ENCODE data around the gene TEX30. TPM values are rescaled to one million over a fixed set of nuclear protein-coding genes. Genes with fewer than 3 reads are reported as not detected.

The TEX30 gene
- total RNA-seq, 1 donor from 2014 or later = 4.7 TPM

GRCh38 chr13:102805680-102806079 lies 32.1 kb upstream of the TEX30 start:
- Histone ChIP-seq H3K4me1 (ENCODE audit: control insufficient read depth in 3 of 3, insufficient read depth in 3 of 3, low read length in 3 of 3) (peaks cover 12 to 15% (median 13%) of the 10 kb centered on the region in 3 donors), H3K36me3 (ENCODE audit: control insufficient read depth in 3 of 3, insufficient read depth in 3 of 3, low read length in 3 of 3) (peaks cover 0 to 11% (median 9%) of the 10 kb centered on the region in 3 donors), H3K9me3 (ENCODE audit: control insufficient read depth in 3 of 3, low read length in 3 of 3) (no peaks in the 10 kb centered on the region), H3K27me3 (ENCODE audit: control insufficient read depth in 3 of 3, insufficient read depth in 3 of 3, low read length in 3 of 3) (no peaks in the 10 kb centered on the region), H3K4me3 (ENCODE audit: low read length in 3 of 3) (no peak overlapping the region), H3K9ac (ENCODE audit: low read depth in 1 of 3, low read length in 3 of 3) (no peak overlapping the region), H3K27ac (ENCODE audit: low read depth, low read length) (no peak overlapping the region)

- H3K9ac ChIP-seq (ENCODE audit: low read depth in 1 of 3, low read length in 3 of 3) = peak overlapping the region; percentile 84 to 92 (median 88)
- H3K9me3 ChIP-seq (ENCODE audit: control insufficient read depth in 3 of 3, low read length in 3 of 3) = no peaks in the 10 kb centered on the region
- peak overlapping the region; percentile 72 for H3K27ac ChIP-seq (ENCODE audit: low read depth, low read length)
- peaks cover 16 to 20% (median 18%) of the 10 kb centered on the region in 3 donors for H3K4me1 ChIP-seq (ENCODE audit: control insufficient read depth in 3 of 3, insufficient read depth in 3 of 3, low read length in 3 of 3)
- no peaks in the 10 kb centered on the region for H3K36me3 ChIP-seq (ENCODE audit: control insufficient read depth in 3 of 3, insufficient read depth in 3 of 3, low read length in 3 of 3)
- H3K27me3 ChIP-seq (ENCODE audit: control insufficient read depth in 3 of 3, insufficient read depth in 3 of 3, low read length in 3 of 3) = no peaks in the 10 kb centered on the region
- H3K4me3 ChIP-seq (ENCODE audit: low read length in 3 of 3) = peak overlapping the region; percentile 90 to 98 (median 90)
These were observed 26.8 kb upstream of the TEX30 start for GRCh38 chr13:102800145-102801041.

- Histone ChIP-seq H3K36me3 (ENCODE audit: control insufficient read depth in 3 of 3, insufficient read depth in 3 of 3, low read length in 3 of 3) (no peaks in the 10 kb centered on the region), H3K27me3 (ENCODE audit: control insufficient read depth in 3 of 3, insufficient read depth in 3 of 3, low read length in 3 of 3) (no peaks in the 10 kb centered on the region), H3K4me3 (ENCODE audit: low read length in 3 of 3) (peak overlapping the region; percentile 90 to 98 (median 90)), H3K9me3 (ENCODE audit: control insufficient read depth in 3 of 3, low read length in 3 of 3) (no peaks in the 10 kb centered on the region), H3K4me1 (ENCODE audit: control insufficient read depth in 3 of 3, insufficient read depth in 3 of 3, low read length in 3 of 3) (peaks cover 16 to 20% (median 18%) of the 10 kb centered on the region in 3 donors), H3K27ac (ENCODE audit: low read depth, low read length) (peak overlapping the region; percentile 72), H3K9ac (ENCODE audit: low read depth in 1 of 3, low read length in 3 of 3) (peak overlapping the region; percentile 75 to 92 (median 88))
These were observed 26.0 kb upstream of the TEX30 start for GRCh38 chr13:102799426-102800144.

GRCh38 chr13:102798581-102799425 lies 25.2 kb upstream of the TEX30 start, which contains the start of the genes BIVM and POGLUT2:
Gene BIVM (plus strand): TSS chr13:102799119. CDS start chr13:102807268, 8,149 bp downstream.
Gene POGLUT2 (minus strand): TSS chr13:102798976. CDS start chr13:102798670, 306 bp downstream.
- Histone ChIP-seq H3K27ac (ENCODE audit: low read depth, low read length) (peak within 1 kb of the TSS; percentile 72), H3K27me3 (ENCODE audit: control insufficient read depth in 3 of 3, insufficient read depth in 3 of 3, low read length in 3 of 3) (no peaks in the 10 kb centered on the region), H3K4me3 (ENCODE audit: low read length in 3 of 3) (peak within 1 kb of the TSS; percentile 90 to 98 (median 90)), H3K4me1 (ENCODE audit: control insufficient read depth in 3 of 3, insufficient read depth in 3 of 3, low read length in 3 of 3) (peaks cover 16 to 20% (median 18%) of the 10 kb centered on the region in 3 donors), H3K36me3 (ENCODE audit: control insufficient read depth in 3 of 3, insufficient read depth in 3 of 3, low read length in 3 of 3) (no peaks in the 10 kb centered on the region), H3K9ac (ENCODE audit: low read depth in 1 of 3, low read length in 3 of 3) (peak within 1 kb of the TSS; percentile 75 to 92 (median 88)), H3K9me3 (ENCODE audit: control insufficient read depth in 3 of 3, low read length in 3 of 3) (no peaks in the 10 kb centered on the region)

GRCh38 chr13:102793611-102794355 lies 20.2 kb upstream of the TEX30 start:
- Histone ChIP-seq H3K4me1 (ENCODE audit: control insufficient read depth in 3 of 3, insufficient read depth in 3 of 3, low read length in 3 of 3) (peaks cover 0 to 3% (median 0%) of the 10 kb centered on the region in 3 donors), H3K27ac (ENCODE audit: low read depth, low read length) (no peak overlapping the region), H3K9ac (ENCODE audit: low read depth in 1 of 3, low read length in 3 of 3) (no peak overlapping the region), H3K9me3 (ENCODE audit: control insufficient read depth in 3 of 3, low read length in 3 of 3) (no peaks in the 10 kb centered on the region), H3K4me3 (ENCODE audit: low read length in 3 of 3) (no peak overlapping the region), H3K27me3 (ENCODE audit: control insufficient read depth in 3 of 3, insufficient read depth in 3 of 3, low read length in 3 of 3) (no peaks in the 10 kb centered on the region), H3K36me3 (ENCODE audit: control insufficient read depth in 3 of 3, insufficient read depth in 3 of 3, low read length in 3 of 3) (peaks cover 1 to 17% (median 3%) of the 10 kb centered on the region in 3 donors)

GRCh38 chr13:102792396-102792795 lies 18.8 kb upstream of the TEX30 start:
- Histone ChIP-seq H3K9ac (ENCODE audit: low read depth in 1 of 3, low read length in 3 of 3) (no peak overlapping the region), H3K4me1 (ENCODE audit: control insufficient read depth in 3 of 3, insufficient read depth in 3 of 3, low read length in 3 of 3) (no peaks in the 10 kb centered on the region), H3K27ac (ENCODE audit: low read depth, low read length) (no peak overlapping the region), H3K36me3 (ENCODE audit: control insufficient read depth in 3 of 3, insufficient read depth in 3 of 3, low read length in 3 of 3) (peaks cover 3 to 23% (median 3%) of the 10 kb centered on the region in 3 donors), H3K9me3 (ENCODE audit: control insufficient read depth in 3 of 3, low read length in 3 of 3) (no peaks in the 10 kb centered on the region), H3K4me3 (ENCODE audit: low read length in 3 of 3) (no peak overlapping the region), H3K27me3 (ENCODE audit: control insufficient read depth in 3 of 3, insufficient read depth in 3 of 3, low read length in 3 of 3) (no peaks in the 10 kb centered on the region)

- peaks cover 3 to 29% (median 3%) of the 10 kb centered on the region in 3 donors for H3K36me3 ChIP-seq (ENCODE audit: control insufficient read depth in 3 of 3, insufficient read depth in 3 of 3, low read length in 3 of 3)
These were observed 15.1 kb upstream of the TEX30 start for GRCh38 chr13:102788683-102789082.

GRCh38 chr13:102784483-102784882 lies 10.9 kb upstream of the TEX30 start:
- no peaks in the 10 kb centered on the region for H3K4me1 ChIP-seq (ENCODE audit: control insufficient read depth in 3 of 3, insufficient read depth in 3 of 3, low read length in 3 of 3)
- no peak overlapping the region for H3K27ac ChIP-seq (ENCODE audit: low read depth, low read length)
- no peaks in the 10 kb centered on the region for H3K9me3 ChIP-seq (ENCODE audit: control insufficient read depth in 3 of 3, low read length in 3 of 3)
- peaks cover 0 to 13% (median 3%) of the 10 kb centered on the region in 3 donors for H3K36me3 ChIP-seq (ENCODE audit: control insufficient read depth in 3 of 3, insufficient read depth in 3 of 3, low read length in 3 of 3)
- H3K9ac ChIP-seq (ENCODE audit: low read depth in 1 of 3, low read length in 3 of 3) = no peak overlapping the region
- no peak overlapping the region for H3K4me3 ChIP-seq (ENCODE audit: low read length in 3 of 3)
- no peaks in the 10 kb centered on the region for H3K27me3 ChIP-seq (ENCODE audit: control insufficient read depth in 3 of 3, insufficient read depth in 3 of 3, low read length in 3 of 3)

More at GRCh38 chr13:102788683-102789082, 15.1 kb upstream of the TEX30 start:
- Histone ChIP-seq H3K4me3 (ENCODE audit: low read length in 3 of 3) (no peak overlapping the region), H3K9me3 (ENCODE audit: control insufficient read depth in 3 of 3, low read length in 3 of 3) (no peaks in the 10 kb centered on the region), H3K4me1 (ENCODE audit: control insufficient read depth in 3 of 3, insufficient read depth in 3 of 3, low read length in 3 of 3) (no peaks in the 10 kb centered on the region), H3K9ac (ENCODE audit: low read depth in 1 of 3, low read length in 3 of 3) (no peak overlapping the region), H3K27me3 (ENCODE audit: control insufficient read depth in 3 of 3, insufficient read depth in 3 of 3, low read length in 3 of 3) (no peaks in the 10 kb centered on the region), H3K27ac (ENCODE audit: low read depth, low read length) (no peak overlapping the region)

- H3K9ac ChIP-seq (ENCODE audit: low read depth in 1 of 3, low read length in 3 of 3) = no peak overlapping the region
- H3K9me3 ChIP-seq (ENCODE audit: control insufficient read depth in 3 of 3, low read length in 3 of 3) = no peaks in the 10 kb centered on the region
- no peaks in the 10 kb centered on the region for H3K4me1 ChIP-seq (ENCODE audit: control insufficient read depth in 3 of 3, insufficient read depth in 3 of 3, low read length in 3 of 3)
- no peaks in the 10 kb centered on the region for H3K27me3 ChIP-seq (ENCODE audit: control insufficient read depth in 3 of 3, insufficient read depth in 3 of 3, low read length in 3 of 3)
- no peak overlapping the region for H3K4me3 ChIP-seq (ENCODE audit: low read length in 3 of 3)
- peaks cover 0 to 7% (median 0%) of the 10 kb centered on the region in 3 donors for H3K36me3 ChIP-seq (ENCODE audit: control insufficient read depth in 3 of 3, insufficient read depth in 3 of 3, low read length in 3 of 3)
- H3K27ac ChIP-seq (ENCODE audit: low read depth, low read length) = no peak overlapping the region
These were observed 8.0 kb upstream of the TEX30 start for GRCh38 chr13:102781591-102781990.

All from skeletal muscle tissue (tissue), 4 donors.